HepG2 (cell line): ENCODE data around the gene SMG5. TPM values are rescaled to one million over a fixed set of nuclear protein-coding genes. Genes with fewer than 3 reads are reported as not detected.

Source experiments
- DPF2 ChIP-seq: sonication (generic); formaldehyde crosslinking; IDR thresholded peaks from 2 replicates; pipeline ENCODE4 v1.4.0; 2020; ENCODE audit warnings: mild to moderate bottlenecking, low read depth, missing genetic modification reagents, borderline replicate concordance
- FOSL1 ChIP-seq: sonication (generic); formaldehyde crosslinking; IDR thresholded peaks from 2 replicates; pipeline ENCODE4 v1.9.0; 2021; ENCODE audit warnings: missing genetic modification reagents, borderline replicate concordance
- GATAD2A ChIP-seq: IDR thresholded peaks from 2 replicates; pipeline ENCODE4 v1.6.1; 2016
- KLF12 ChIP-seq: sonication (generic); formaldehyde crosslinking; IDR thresholded peaks from 2 replicates; pipeline ENCODE4 v1.4.0; 2020; ENCODE audit warnings: missing genetic modification reagents, borderline replicate concordance
- MYPOP ChIP-seq: sonication (generic); formaldehyde crosslinking; IDR thresholded peaks from 2 replicates; pipeline ENCODE4 v1.8.1; 2023; ENCODE audit warnings: mild to moderate bottlenecking, moderate library complexity, missing genetic modification reagents
- NCOR1 ChIP-seq: fragments of 200-600 bp; sonication (generic); IDR thresholded peaks from 2 replicates; pipeline ENCODE4 v1.7.0; 2017; ENCODE audit warnings: antibody characterized with exemption, low read length, borderline replicate concordance
- RBM39 ChIP-seq: fragments of 200-400 bp; formaldehyde crosslinking; IDR thresholded peaks from one replicate; pipeline ENCODE4 v1.6.1; 2018; ENCODE audit warnings: antibody characterized with exemption, mild to moderate bottlenecking, low read depth, low read length; ENCODE audit not compliant: poor library complexity, severe bottlenecking
- RFX3 ChIP-seq: IDR thresholded peaks from 2 replicates; pipeline ENCODE4 v1.6.1; 2016; ENCODE audit warnings: missing biosample characterization, missing genetic modification reagents
- RFXAP ChIP-seq: sonication (generic); formaldehyde crosslinking; IDR thresholded peaks from 2 replicates; pipeline ENCODE4 v1.4.0; 2020; ENCODE audit warnings: missing genetic modification reagents, borderline replicate concordance
- SIN3A ChIP-seq: IDR thresholded peaks from 2 replicates; pipeline ENCODE4 v1.6.1; 2011; ENCODE audit warnings: low read depth, mild to moderate bottlenecking, control low read depth, low read length, borderline replicate concordance
- SPEN ChIP-seq: sonication (generic); formaldehyde crosslinking; IDR thresholded peaks from 2 replicates; pipeline ENCODE4 v1.5.1; 2020; ENCODE audit warnings: low read depth, mild to moderate bottlenecking, missing genetic modification reagents
- TAF15 ChIP-seq: fragments of 200-400 bp; formaldehyde crosslinking; IDR thresholded peaks from one replicate; pipeline ENCODE4 v1.6.1; 2018; ENCODE audit warnings: mild to moderate bottlenecking, low read depth, low read length; ENCODE audit not compliant: poor library complexity, severe bottlenecking
- ZBTB4 ChIP-seq: sonication (generic); formaldehyde crosslinking; IDR thresholded peaks from 2 replicates; pipeline ENCODE4 v1.4.0; 2020; ENCODE audit warnings: missing genetic modification reagents, mild to moderate bottlenecking, borderline replicate concordance
- ZKSCAN1 ChIP-seq: fragments of 150-350 bp; IDR thresholded peaks from 2 replicates; pipeline ENCODE4 v1.6.1; 2014; ENCODE audit warnings: low read length
- ZNF12 ChIP-seq: sonication (generic); formaldehyde crosslinking; IDR thresholded peaks from 2 replicates; pipeline ENCODE4 v1.5.0; 2020; ENCODE audit warnings: missing genetic modification reagents
- ZNF124 ChIP-seq: sonication (generic); formaldehyde crosslinking; IDR thresholded peaks from 2 replicates; pipeline ENCODE4 v1.4.0; 2020; ENCODE audit warnings: missing genetic modification reagents
- ZNF205 ChIP-seq: IDR thresholded peaks from 2 replicates; pipeline ENCODE4 v1.6.1; 2018; ENCODE audit warnings: missing biosample characterization, missing genetic modification reagents
- ZNF740 ChIP-seq: sonication (generic); formaldehyde crosslinking; IDR thresholded peaks from 2 replicates; pipeline ENCODE4 v1.4.0; 2020; ENCODE audit warnings: missing genetic modification reagents
- ZNF746 ChIP-seq: sonication (generic); formaldehyde crosslinking; IDR thresholded peaks from 2 replicates; pipeline ENCODE4 v1.8.0; 2022; ENCODE audit warnings: mild to moderate bottlenecking, missing genetic modification reagents
- ZNF775 ChIP-seq: sonication (generic); formaldehyde crosslinking; IDR thresholded peaks from 2 replicates; pipeline ENCODE4 v1.4.0; 2020; ENCODE audit warnings: missing genetic modification reagents, mild to moderate bottlenecking, moderate library complexity, borderline replicate concordance
- ZNF83 ChIP-seq: sonication (generic); formaldehyde crosslinking; IDR thresholded peaks from 2 replicates; pipeline ENCODE4 v1.4.0; 2020; ENCODE audit warnings: missing genetic modification reagents, mild to moderate bottlenecking, borderline replicate concordance
- ZSCAN5A ChIP-seq: sonication (generic); formaldehyde crosslinking; IDR thresholded peaks from 2 replicates; pipeline ENCODE4 v1.8.0; 2022; ENCODE audit warnings: mild to moderate bottlenecking, missing genetic modification reagents, borderline replicate concordance
- polyA plus RNA-seq, 8 experiments: library from polyadenylated mRNA; depleted of rRNA in 3 of 8; stranded (reverse) in 7 of 8; unstranded in 1 of 8; fragments of >200 nt; fragmentation: Illumina TruSeq in 4 of 8; extraction: Trizol in 4 of 8; gene quantifications; 2 replicates each; pipeline versions ENCODE4 v1.2.1 to v1.2.3, GENCODE V29; 2011 to 2016; ENCODE audit warnings: low read depth in 4 of 8, missing spikeins in 1 of 8, mixed read lengths in 1 of 8; ENCODE audit not compliant: insufficient read depth in 1 of 8
- total RNA-seq, 5 experiments: library from RNA; depleted of rRNA; stranded (reverse); fragments of >200 nt; fragmentation: Illumina TruSeq; extraction: Trizol; gene quantifications; 2 replicates each; pipeline ENCODE4 v1.2.3, GENCODE V29; 2016; ENCODE audit warnings: low read depth in 1 of 5

SMG5 gene
- total and polyA plus RNA-seq, 2 of the 13 experiments (the other 11 are each of a cell fraction or from before 2014, with no cell fraction given): 50.5 to 84.0 TPM

- TF ChIP-seq SIN3A (peak; percentile 79; the same call in 1 of the 2 replicates), KLF12 (CRISPR knock-in tag) (peak; percentile 89; the same call in 1 of the 2 replicates), SPEN (CRISPR knock-in tag) (peak; percentile 87), ZBTB4 (peak; percentile 79; the same call in 1 of the 2 replicates), RFX3 (CRISPR knock-in tag) (no peak), TAF15 (no peak), ZNF124 (CRISPR knock-in tag) (no peak), ZNF740 (CRISPR knock-in tag) (peak; percentile 59; the same call in 1 of the 2 replicates), ZKSCAN1 (no peak), RBM39 (no peak), ZNF746 (no peak), DPF2 (no peak), ZNF83 (CRISPR knock-in tag) (peak; percentile 81; the same call in 1 of the 2 replicates), ZNF12 (CRISPR knock-in tag) (0 out of 2 replicates have a peak, but pooled peaks have one; percentile 11), ZSCAN5A (peak; percentile 82; the same call in 1 of the 2 replicates), ZNF205 (CRISPR knock-in tag) (no peak), FOSL1 (CRISPR knock-in tag) (no peak), NCOR1 (no peak; the same call in 1 of the 2 replicates), ZNF775 (no peak; the same call in 1 of the 2 replicates), GATAD2A (CRISPR knock-in tag) (peak; percentile 18; the same call in 1 of the 2 replicates), MYPOP (CRISPR knock-in tag) (peak; percentile 87), RFXAP (CRISPR knock-in tag) (peak; percentile 54)
Observed at GRCh38 chr1:156212833-156213643, 69.6 kb downstream of the SMG5 start, which contains the start of gene PMF1 (continued).
